GM20000 (cell line): ENCODE data around the gene KCNE1.
"Not testable (repeated sequence)": the region's sequence is repeated elsewhere in the genome, so short reads cannot be mapped to it uniquely, and the experiment has no call there.

ENCODE experiments used
- DNase-seq: peaks from one replicate; pipeline ENCODE4 v3.0.0; 2012; ENCODE audit warnings: low spot score
- CTCF ChIP-seq: IDR thresholded peaks from 2 replicates; pipeline ENCODE4 v1.5.1; 2012; ENCODE audit warnings: mild to moderate bottlenecking, control low read depth; ENCODE audit errors: extremely low read depth, missing control alignments

KCNE1 gene

GRCh38 chr21:34511787-34512455 is at the start of gene KCNE1:
KCNE1 (minus strand) TSS chr21:34512210; CDS start chr21:34449634, 62,576 bp downstream.
- no peak for DNase-seq
- TF ChIP-seq CTCF, result no peak

GRCh38 chr21:34561806-34562205 is 49.8 kb upstream of the KCNE1 start:
- DNase-seq, result no peak
- no peak for TF ChIP-seq CTCF

GRCh38 chr21:34560609-34561008 is 48.6 kb upstream of the KCNE1 start:
- DNase-seq, result no peak
- no peak for TF ChIP-seq CTCF

GRCh38 chr21:34560021-34560420 is 48.0 kb upstream of the KCNE1 start:
- no peak for DNase-seq
- TF ChIP-seq CTCF, result no peak

- DNase-seq, result no peak
These were observed 47.1 kb upstream of the KCNE1 start for GRCh38 chr21:34559089-34559631.

GRCh38 chr21:34558166-34558565 is 46.2 kb upstream of the KCNE1 start:
- no peak for DNase-seq
- TF ChIP-seq CTCF, result no peak

More at GRCh38 chr21:34559089-34559631, 47.1 kb upstream of the KCNE1 start:
- TF ChIP-seq CTCF, result no peak

GRCh38 chr21:34557261-34557660 is 45.3 kb upstream of the KCNE1 start:
- no peak for DNase-seq
- no peak for TF ChIP-seq CTCF

- not testable (repeated sequence) for DNase-seq
These were observed 42.7 kb upstream of the KCNE1 start for GRCh38 chr21:34554670-34555069.
